OCI-LY1 (cell line): Measurements from ENCODE around the gene TAS1R3.

Experiments
- H2AFZ ChIP-seq: fragments of 200-600 bp; sonication (generic), shearing (Covaris generic); 2 replicates; pipeline ENCODE4 v1.6.0; 2014; ENCODE audit warnings: antibody characterized with exemption, mild to moderate bottlenecking, low read length
- H3F3A ChIP-seq: fragments of 200-600 bp; sonication (generic), shearing (Covaris generic); 2 replicates; pipeline ENCODE4 v1.6.0; 2014; ENCODE audit warnings: mild to moderate bottlenecking, antibody characterized with exemption, low read length, moderate library complexity; ENCODE audit not compliant: insufficient read depth
- H3K27ac ChIP-seq: fragments of 200-600 bp; sonication (generic); 2 replicates; pipeline ENCODE4 v1.5.1; 2014; ENCODE audit warnings: low read length, mixed run types, mild to moderate bottlenecking, low read depth; ENCODE audit not compliant: poor library complexity, severe bottlenecking
- H3K27me3 ChIP-seq: fragments of 200-600 bp; sonication (generic); 2 replicates; pipeline ENCODE4 v1.6.0; 2014; ENCODE audit warnings: antibody characterized with exemption, mild to moderate bottlenecking, low read length, moderate library complexity; ENCODE audit not compliant: insufficient read depth
- H3K36me3 ChIP-seq: fragments of 200-600 bp; sonication (generic); 2 replicates; pipeline ENCODE4 v1.6.1; 2014; ENCODE audit warnings: mild to moderate bottlenecking, antibody characterized with exemption, low read length, moderate library complexity, mixed read lengths; ENCODE audit not compliant: insufficient read depth
- H3K4me1 ChIP-seq: fragments of 200-600 bp; sonication (generic); 2 replicates; pipeline ENCODE4 v1.5.1; 2014; ENCODE audit warnings: mild to moderate bottlenecking, low read length, moderate library complexity; ENCODE audit not compliant: insufficient read depth, severe bottlenecking
- H3K4me2 ChIP-seq: fragments of 200-600 bp; sonication (generic), shearing (Covaris generic); 2 replicates; pipeline ENCODE4 v1.6.1; 2014; ENCODE audit warnings: low read length
- H3K4me3 ChIP-seq: fragments of 200-600 bp; sonication (generic); 2 replicates; pipeline ENCODE4 v1.5.1; 2014; ENCODE audit warnings: low read length, low read depth, mild to moderate bottlenecking, mixed read lengths; ENCODE audit not compliant: poor library complexity, severe bottlenecking
- H3K79me2 ChIP-seq: fragments of 200-600 bp; shearing (Covaris generic); 2 replicates; pipeline ENCODE4 v1.6.1; 2016; ENCODE audit warnings: mixed run types, low read length, mixed read lengths; ENCODE audit not compliant: insufficient read depth
- H3K9ac ChIP-seq: fragments of 200-600 bp; sonication (generic), shearing (Covaris generic); 2 replicates; pipeline ENCODE4 v1.6.1; 2014; ENCODE audit warnings: mild to moderate bottlenecking, low read length, mixed read lengths
- H3K9me2 ChIP-seq: fragments of 200-600 bp; sonication (generic), shearing (Covaris generic); 2 replicates; pipeline ENCODE4 v1.6.1; 2014; ENCODE audit warnings: low read depth, mild to moderate bottlenecking, low read length, mixed read lengths
- H3K9me3 ChIP-seq: fragments of 200-600 bp; shearing (Covaris generic); 2 replicates; pipeline ENCODE4 v1.6.1; 2014; ENCODE audit warnings: low read length, mixed read lengths
- H4K20me1 ChIP-seq: fragments of 200-600 bp; sonication (generic), shearing (Covaris generic); 2 replicates; pipeline ENCODE4 v1.6.0; 2016; ENCODE audit warnings: mild to moderate bottlenecking, low read length; ENCODE audit not compliant: insufficient read depth
- EZH2 ChIP-seq: fragments of 200-600 bp; sonication (generic), shearing (Covaris generic); IDR thresholded peaks from 2 replicates; pipeline ENCODE4 v1.8.0; 2017; ENCODE audit warnings: borderline replicate concordance, mixed run types, mild to moderate bottlenecking, antibody characterized with exemption, low read length, moderate library complexity, mixed read lengths
- TF ChIP-seq, protein P1 (sequence below): fragments of 200-600 bp; sonication (generic), shearing (Covaris generic); IDR thresholded peaks from 2 replicates; pipeline ENCODE4 v1.5.1; 2017; ENCODE audit warnings: mild to moderate bottlenecking, antibody characterized with exemption, low read length, moderate library complexity, mixed read lengths

The TAS1R3 gene

DNA sequence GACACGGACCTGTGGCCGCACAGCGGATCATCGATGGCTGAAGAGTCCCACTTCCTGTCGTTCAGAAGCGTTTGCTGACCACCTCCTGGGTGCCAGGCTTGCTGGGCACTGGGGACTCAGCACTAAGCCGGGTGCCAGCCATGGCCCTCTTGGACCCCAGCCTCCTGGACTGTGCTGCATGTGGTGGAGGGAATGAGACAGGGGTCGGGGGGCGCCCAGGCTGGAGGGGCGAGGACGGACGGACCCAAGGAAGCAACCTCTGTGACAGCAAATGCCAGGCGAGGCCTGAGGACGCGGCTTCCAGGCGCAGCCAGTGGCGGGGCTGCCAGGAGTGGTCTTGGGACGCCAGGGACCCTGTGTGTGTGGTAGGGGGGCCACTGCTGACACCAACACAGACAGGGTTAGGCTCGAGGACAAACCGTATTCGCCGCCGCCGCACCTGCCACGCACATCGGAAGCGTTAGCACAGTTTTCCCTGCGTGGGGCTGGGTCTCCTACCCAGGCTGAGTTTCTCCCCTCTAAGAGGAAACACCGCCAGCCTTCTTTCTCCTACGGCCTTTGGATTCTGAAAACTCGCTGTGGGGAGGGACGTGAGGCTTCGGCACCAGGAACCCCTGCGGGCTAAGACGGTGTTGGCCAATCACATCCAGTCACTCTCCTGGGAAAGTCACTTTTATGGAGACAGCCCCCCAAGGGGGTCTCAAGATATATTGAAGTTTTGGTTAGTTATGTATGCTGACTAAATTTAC is 30.3 kb downstream of the TAS1R3 start:
- no peaks in the 10 kb centered on the region for H3K79me2 ChIP-seq
- peaks cover 7% of the 10 kb centered on the region; the same call in 1 of the 2 replicates for H3K27me3 ChIP-seq
- no peak overlapping the region for H3K27ac ChIP-seq
- H3F3A ChIP-seq, result no peaks in the 10 kb centered on the region
- TF ChIP-seq EZH2, result no peak
- TF ChIP-seq, protein P1, sequence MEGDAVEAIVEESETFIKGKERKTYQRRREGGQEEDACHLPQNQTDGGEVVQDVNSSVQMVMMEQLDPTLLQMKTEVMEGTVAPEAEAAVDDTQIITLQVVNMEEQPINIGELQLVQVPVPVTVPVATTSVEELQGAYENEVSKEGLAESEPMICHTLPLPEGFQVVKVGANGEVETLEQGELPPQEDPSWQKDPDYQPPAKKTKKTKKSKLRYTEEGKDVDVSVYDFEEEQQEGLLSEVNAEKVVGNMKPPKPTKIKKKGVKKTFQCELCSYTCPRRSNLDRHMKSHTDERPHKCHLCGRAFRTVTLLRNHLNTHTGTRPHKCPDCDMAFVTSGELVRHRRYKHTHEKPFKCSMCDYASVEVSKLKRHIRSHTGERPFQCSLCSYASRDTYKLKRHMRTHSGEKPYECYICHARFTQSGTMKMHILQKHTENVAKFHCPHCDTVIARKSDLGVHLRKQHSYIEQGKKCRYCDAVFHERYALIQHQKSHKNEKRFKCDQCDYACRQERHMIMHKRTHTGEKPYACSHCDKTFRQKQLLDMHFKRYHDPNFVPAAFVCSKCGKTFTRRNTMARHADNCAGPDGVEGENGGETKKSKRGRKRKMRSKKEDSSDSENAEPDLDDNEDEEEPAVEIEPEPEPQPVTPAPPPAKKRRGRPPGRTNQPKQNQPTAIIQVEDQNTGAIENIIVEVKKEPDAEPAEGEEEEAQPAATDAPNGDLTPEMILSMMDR, result no peak
- H2AFZ ChIP-seq, result no peak overlapping the region
- H4K20me1 ChIP-seq, result no peaks in the 10 kb centered on the region
- H3K9ac ChIP-seq, result no peak overlapping the region
- no peaks in the 10 kb centered on the region for H3K36me3 ChIP-seq
- H3K9me2 ChIP-seq, result no peaks in the 10 kb centered on the region
- H3K4me3 ChIP-seq, result no peak overlapping the region
- H3K4me2 ChIP-seq, result no peak overlapping the region
- peaks cover 6% of the 10 kb centered on the region for H3K4me1 ChIP-seq
- H3K9me3 ChIP-seq, result peaks cover 3% of the 10 kb centered on the region

DNA sequence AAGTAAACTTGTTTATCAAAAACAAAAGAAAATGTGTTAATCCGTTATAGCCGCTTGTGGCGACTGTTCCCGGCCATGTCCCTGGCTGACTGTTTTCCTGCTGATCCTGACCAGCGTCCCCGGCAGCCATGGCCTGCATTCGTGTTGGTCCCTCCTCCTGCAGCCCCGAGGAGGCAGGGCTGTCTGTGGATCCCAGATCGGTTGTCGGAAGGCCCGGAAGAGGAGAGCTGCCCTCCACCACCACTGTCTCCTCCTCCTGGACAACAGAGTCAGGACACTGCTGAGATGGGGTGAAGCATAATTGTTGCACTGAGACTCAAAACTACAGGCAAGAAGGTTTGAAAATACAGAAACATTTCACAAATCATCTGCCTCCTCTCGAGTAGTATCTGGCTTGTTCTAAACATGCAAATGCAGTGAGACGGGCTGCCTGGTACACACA is 30.9 kb downstream of the TAS1R3 start:
- no peak overlapping the region for H3K4me2 ChIP-seq
- no peak for TF ChIP-seq EZH2
- TF ChIP-seq, protein P1, result no peak
- H4K20me1 ChIP-seq, result no peaks in the 10 kb centered on the region

DNA sequence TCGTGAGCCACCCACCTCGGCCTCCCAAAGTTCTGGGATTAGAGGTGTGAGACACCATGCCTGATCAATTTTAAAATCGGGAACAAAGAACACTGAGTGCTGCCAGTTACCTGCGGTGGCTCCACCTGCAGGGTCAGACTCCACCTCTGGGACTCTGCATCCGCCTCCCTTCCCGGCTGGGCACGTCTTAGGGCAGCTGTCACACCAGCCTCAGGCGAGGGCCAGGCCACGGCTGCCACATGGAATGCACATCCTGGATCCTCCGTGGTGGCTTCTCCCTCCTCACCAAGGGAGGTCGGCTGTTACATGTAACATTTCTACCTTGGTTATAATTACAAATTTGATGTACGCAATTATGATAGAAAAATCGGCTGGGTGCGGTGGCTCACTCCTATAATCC is 33.2 kb downstream of the TAS1R3 start:
- H3K4me1 ChIP-seq, result no peaks in the 10 kb centered on the region

More for the DNA sequence above, 30.9 kb downstream of the TAS1R3 start:
- Histone ChIP-seq H3K9me2 (no peaks in the 10 kb centered on the region), H3K9me3 (peaks cover 3% of the 10 kb centered on the region), H3K36me3 (no peaks in the 10 kb centered on the region), H3K4me1 (peaks cover 6% of the 10 kb centered on the region), H3K27ac (no peak overlapping the region), H3K79me2 (no peaks in the 10 kb centered on the region), H3K27me3 (peaks cover 7% of the 10 kb centered on the region; the same call in 1 of the 2 replicates), H2AFZ (no peak overlapping the region), H3K4me3 (no peak overlapping the region), H3F3A (no peaks in the 10 kb centered on the region), H3K9ac (no peak overlapping the region)

More for the DNA sequence above, 33.2 kb downstream of the TAS1R3 start:
- no peaks in the 10 kb centered on the region for H3K79me2 ChIP-seq
- H3K27ac ChIP-seq, result no peak overlapping the region
- TF ChIP-seq, protein P1, result no peak
- no peak for TF ChIP-seq EZH2
- no peaks in the 10 kb centered on the region for H3K9me2 ChIP-seq
- H3K27me3 ChIP-seq, result no peaks in the 10 kb centered on the region; the same call in 1 of the 2 replicates
- no peak overlapping the region for H3K4me3 ChIP-seq
- no peaks in the 10 kb centered on the region for H4K20me1 ChIP-seq
- no peak overlapping the region for H3K9ac ChIP-seq
- H3K4me2 ChIP-seq, result no peak overlapping the region
- no peak overlapping the region for H2AFZ ChIP-seq
- H3F3A ChIP-seq, result no peaks in the 10 kb centered on the region
- H3K36me3 ChIP-seq, result no peaks in the 10 kb centered on the region
- peaks cover 3% of the 10 kb centered on the region for H3K9me3 ChIP-seq
